Activated naive CD4-positive, alpha-beta T cell treated with anti-CD3 and anti-CD28 coated beads, Interleukin-2, amount 50 U/mL, for 24 hours (primary cell): ENCODE data around the gene SCGN.

Source experiments
- H3K27ac Mint-ChIP-seq: one replicate; pipeline ENCODE4 v1.8.0; 2021; ENCODE audit warnings: mild to moderate bottlenecking, mixed read lengths
- H3K27me3 Mint-ChIP-seq: one replicate; pipeline ENCODE4 v1.8.0; 2021; ENCODE audit warnings: mixed read lengths
- H3K36me3 Mint-ChIP-seq: one replicate; pipeline ENCODE4 v1.8.0; 2021; ENCODE audit warnings: mixed read lengths
- H3K4me1 Mint-ChIP-seq: one replicate; pipeline ENCODE4 v1.8.0; 2021; ENCODE audit warnings: mixed read lengths
- H3K4me3 Mint-ChIP-seq: one replicate; pipeline ENCODE4 v1.8.0; 2021; ENCODE audit warnings: mild to moderate bottlenecking, mixed read lengths
- H3K9me3 Mint-ChIP-seq: one replicate; pipeline ENCODE4 v1.8.0; 2021; ENCODE audit warnings: mixed read lengths

SCGN gene

GRCh38 chr6:25692472-25692871, 40.5 kb downstream of the SCGN start:
- H3K27ac Mint-ChIP-seq: no peak overlapping the region
- H3K9me3 Mint-ChIP-seq: no peaks in the 10 kb centered on the region
- H3K4me3 Mint-ChIP-seq: no peak overlapping the region
- H3K4me1 Mint-ChIP-seq: no peaks in the 10 kb centered on the region
- H3K27me3 Mint-ChIP-seq: peaks cover 6% of the 10 kb centered on the region
- no peaks in the 10 kb centered on the region for H3K36me3 Mint-ChIP-seq

- H3K4me1 Mint-ChIP-seq: no peaks in the 10 kb centered on the region
- no peak overlapping the region for H3K4me3 Mint-ChIP-seq
- H3K27me3 Mint-ChIP-seq: peaks cover 4% of the 10 kb centered on the region
- no peaks in the 10 kb centered on the region for H3K36me3 Mint-ChIP-seq
- H3K27ac Mint-ChIP-seq: no peak overlapping the region
- H3K9me3 Mint-ChIP-seq: no peaks in the 10 kb centered on the region
These were observed 42.4 kb downstream of the SCGN start for GRCh38 chr6:25694366-25694765.

- no peaks in the 10 kb centered on the region for H3K4me1 Mint-ChIP-seq
These were observed 43.7 kb downstream of the SCGN start for GRCh38 chr6:25695671-25696070.

GRCh38 chr6:25697537-25698340, 45.7 kb downstream of the SCGN start:
- no peaks in the 10 kb centered on the region for H3K36me3 Mint-ChIP-seq
- no peak overlapping the region for H3K4me3 Mint-ChIP-seq
- H3K27me3 Mint-ChIP-seq: no peaks in the 10 kb centered on the region
- H3K27ac Mint-ChIP-seq: no peak overlapping the region
- no peaks in the 10 kb centered on the region for H3K9me3 Mint-ChIP-seq
- no peaks in the 10 kb centered on the region for H3K4me1 Mint-ChIP-seq

More at GRCh38 chr6:25695671-25696070, 43.7 kb downstream of the SCGN start:
- H3K27me3 Mint-ChIP-seq: peaks cover 1% of the 10 kb centered on the region
- no peak overlapping the region for H3K27ac Mint-ChIP-seq
- H3K36me3 Mint-ChIP-seq: no peaks in the 10 kb centered on the region
- no peaks in the 10 kb centered on the region for H3K9me3 Mint-ChIP-seq
- no peak overlapping the region for H3K4me3 Mint-ChIP-seq

- Mint-ChIP-seq H3K27me3 (no peaks in the 10 kb centered on the region), H3K4me3 (no peak overlapping the region), H3K36me3 (no peaks in the 10 kb centered on the region), H3K4me1 (no peaks in the 10 kb centered on the region), H3K27ac (peak overlapping the region; percentile 46), H3K9me3 (no peaks in the 10 kb centered on the region)
These were observed 46.6 kb downstream of the SCGN start for GRCh38 chr6:25698631-25699030.

GRCh38 chr6:25699649-25700048, 47.6 kb downstream of the SCGN start:
- no peaks in the 10 kb centered on the region for H3K36me3 Mint-ChIP-seq
- no peak overlapping the region for H3K4me3 Mint-ChIP-seq
- no peak overlapping the region for H3K27ac Mint-ChIP-seq
- H3K4me1 Mint-ChIP-seq: no peaks in the 10 kb centered on the region
- H3K27me3 Mint-ChIP-seq: no peaks in the 10 kb centered on the region
- no peaks in the 10 kb centered on the region for H3K9me3 Mint-ChIP-seq

GRCh38 chr6:25700761-25701160, 48.7 kb downstream of the SCGN start:
- no peak overlapping the region for H3K4me3 Mint-ChIP-seq
- H3K27me3 Mint-ChIP-seq: no peaks in the 10 kb centered on the region
- H3K9me3 Mint-ChIP-seq: no peaks in the 10 kb centered on the region

GRCh38 chr6:25701807-25702206, 49.8 kb downstream of the SCGN start:
- Mint-ChIP-seq H3K9me3 (no peaks in the 10 kb centered on the region), H3K27ac (no peak overlapping the region), H3K4me1 (no peaks in the 10 kb centered on the region), H3K4me3 (no peak overlapping the region), H3K27me3 (no peaks in the 10 kb centered on the region), H3K36me3 (no peaks in the 10 kb centered on the region)

More at GRCh38 chr6:25700761-25701160, 48.7 kb downstream of the SCGN start:
- Mint-ChIP-seq H3K27ac (no peak overlapping the region), H3K4me1 (no peaks in the 10 kb centered on the region), H3K36me3 (no peaks in the 10 kb centered on the region)

- Mint-ChIP-seq H3K27me3 (peaks cover 2% of the 10 kb centered on the region), H3K36me3 (no peaks in the 10 kb centered on the region)
These were observed 51.0 kb downstream of the SCGN start for GRCh38 chr6:25703005-25703404.

GRCh38 chr6:25704001-25704400, 52.0 kb downstream of the SCGN start:
- no peak overlapping the region for H3K4me3 Mint-ChIP-seq
- H3K27me3 Mint-ChIP-seq: peaks cover 2% of the 10 kb centered on the region
- H3K27ac Mint-ChIP-seq: no peak overlapping the region
- no peaks in the 10 kb centered on the region for H3K36me3 Mint-ChIP-seq
- H3K4me1 Mint-ChIP-seq: no peaks in the 10 kb centered on the region
- H3K9me3 Mint-ChIP-seq: no peaks in the 10 kb centered on the region

More at GRCh38 chr6:25703005-25703404, 51.0 kb downstream of the SCGN start:
- H3K27ac Mint-ChIP-seq: no peak overlapping the region
- no peak overlapping the region for H3K4me3 Mint-ChIP-seq
- H3K9me3 Mint-ChIP-seq: no peaks in the 10 kb centered on the region
- no peaks in the 10 kb centered on the region for H3K4me1 Mint-ChIP-seq

GRCh38 chr6:25706314-25707014, 54.4 kb downstream of the SCGN start:
- Mint-ChIP-seq H3K4me3 (no peak overlapping the region), H3K36me3 (no peaks in the 10 kb centered on the region), H3K4me1 (no peaks in the 10 kb centered on the region), H3K9me3 (no peaks in the 10 kb centered on the region), H3K27me3 (peaks cover 2% of the 10 kb centered on the region), H3K27ac (no peak overlapping the region)

GRCh38 chr6:25709761-25710160, 57.7 kb downstream of the SCGN start:
- Mint-ChIP-seq H3K4me3 (no peak overlapping the region), H3K4me1 (no peaks in the 10 kb centered on the region), H3K9me3 (no peaks in the 10 kb centered on the region), H3K27ac (no peak overlapping the region), H3K27me3 (peaks cover 2% of the 10 kb centered on the region), H3K36me3 (no peaks in the 10 kb centered on the region)

GRCh38 chr6:25710287-25710686, 58.3 kb downstream of the SCGN start:
- no peaks in the 10 kb centered on the region for H3K9me3 Mint-ChIP-seq
- H3K36me3 Mint-ChIP-seq: no peaks in the 10 kb centered on the region
- H3K27me3 Mint-ChIP-seq: peaks cover 2% of the 10 kb centered on the region
- H3K27ac Mint-ChIP-seq: no peak overlapping the region
- no peak overlapping the region for H3K4me3 Mint-ChIP-seq
- no peaks in the 10 kb centered on the region for H3K4me1 Mint-ChIP-seq

- H3K36me3 Mint-ChIP-seq: no peaks in the 10 kb centered on the region
- no peak overlapping the region for H3K4me3 Mint-ChIP-seq
- H3K4me1 Mint-ChIP-seq: no peaks in the 10 kb centered on the region
- H3K27me3 Mint-ChIP-seq: no peaks in the 10 kb centered on the region
- H3K9me3 Mint-ChIP-seq: no peaks in the 10 kb centered on the region
- H3K27ac Mint-ChIP-seq: no peak overlapping the region
These were observed 61.8 kb downstream of the SCGN start for GRCh38 chr6:25713824-25714223.

GRCh38 chr6:25714765-25715164, 62.8 kb downstream of the SCGN start:
- H3K27ac Mint-ChIP-seq: no peak overlapping the region
- H3K4me3 Mint-ChIP-seq: no peak overlapping the region
- H3K27me3 Mint-ChIP-seq: no peaks in the 10 kb centered on the region
- H3K36me3 Mint-ChIP-seq: no peaks in the 10 kb centered on the region
- H3K9me3 Mint-ChIP-seq: no peaks in the 10 kb centered on the region
- no peaks in the 10 kb centered on the region for H3K4me1 Mint-ChIP-seq

GRCh38 chr6:25715794-25716193, 63.8 kb downstream of the SCGN start:
- Mint-ChIP-seq H3K4me3 (no peak overlapping the region), H3K4me1 (no peaks in the 10 kb centered on the region), H3K27me3 (no peaks in the 10 kb centered on the region), H3K9me3 (no peaks in the 10 kb centered on the region), H3K27ac (no peak overlapping the region), H3K36me3 (no peaks in the 10 kb centered on the region)
